ENCODE data around the gene NKD1.
"Not testable (repeated sequence)": the region's sequence is repeated elsewhere in the genome, so short reads cannot be mapped to it uniquely, and the experiment has no call there.

NKD1 gene, protein sequence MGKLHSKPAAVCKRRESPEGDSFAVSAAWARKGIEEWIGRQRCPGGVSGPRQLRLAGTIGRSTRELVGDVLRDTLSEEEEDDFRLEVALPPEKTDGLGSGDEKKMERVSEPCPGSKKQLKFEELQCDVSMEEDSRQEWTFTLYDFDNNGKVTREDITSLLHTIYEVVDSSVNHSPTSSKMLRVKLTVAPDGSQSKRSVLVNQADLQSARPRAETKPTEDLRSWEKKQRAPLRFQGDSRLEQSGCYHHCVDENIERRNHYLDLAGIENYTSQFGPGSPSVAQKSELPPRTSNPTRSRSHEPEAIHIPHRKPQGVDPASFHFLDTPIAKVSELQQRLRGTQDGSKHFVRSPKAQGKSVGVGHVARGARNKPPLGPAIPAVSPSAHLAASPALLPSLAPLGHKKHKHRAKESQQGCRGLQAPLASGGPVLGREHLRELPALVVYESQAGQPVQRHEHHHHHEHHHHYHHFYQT

DNA sequence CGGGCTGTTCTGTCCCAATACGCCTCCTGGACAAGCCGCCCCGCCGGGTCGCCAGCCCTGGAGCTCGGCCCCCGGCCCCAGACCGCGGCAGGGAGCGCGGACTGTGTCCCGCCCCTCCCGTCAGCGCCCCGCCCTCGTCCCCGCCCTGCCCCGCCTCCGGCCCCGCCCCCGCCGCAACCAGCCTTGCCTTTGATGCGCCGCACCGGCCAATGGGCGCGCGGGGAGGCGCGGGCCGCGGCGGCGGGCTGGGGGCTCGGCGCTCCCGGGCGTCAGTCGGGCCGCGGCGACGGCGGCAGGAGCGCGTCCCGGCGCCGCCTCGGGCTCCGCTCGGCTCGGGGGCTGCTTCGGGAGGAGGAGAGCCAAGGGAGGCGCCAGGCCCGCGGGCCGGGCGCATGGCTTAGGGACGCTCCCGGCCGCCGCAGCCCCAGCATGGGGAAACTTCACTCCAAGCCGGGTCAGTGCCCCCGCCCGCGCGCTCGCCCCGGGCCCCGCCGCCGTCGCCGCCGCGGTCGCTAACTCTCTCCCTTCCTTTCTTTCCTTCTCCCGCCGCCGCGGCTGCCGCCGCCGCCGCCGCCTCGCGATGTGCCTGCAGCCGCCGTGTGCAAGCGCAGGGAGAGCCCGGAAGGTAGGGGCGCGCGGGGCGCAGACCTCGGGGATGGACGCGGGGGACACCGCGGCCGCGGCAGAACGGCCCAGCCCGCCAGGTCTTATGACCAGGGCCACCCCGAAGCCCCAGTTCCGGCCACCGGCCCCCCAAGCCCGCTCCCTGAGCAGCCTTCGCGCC lies at the start of gene NKD1:
Gene NKD1 (plus strand): TSS at position 272 of the 784 bp plus-strand sequence. CDS start 158 bp downstream, at position 430.
- peak; percentile 58 to 61 (median 60) for DNase-seq (ENCODE audit: low read depth in 3 of 3)

GRCh38 chr16:50498431-50499155 lies 49.6 kb upstream of the NKD1 start:
- DNase-seq (ENCODE audit: low read depth in 3 of 3): no peak

DNA sequence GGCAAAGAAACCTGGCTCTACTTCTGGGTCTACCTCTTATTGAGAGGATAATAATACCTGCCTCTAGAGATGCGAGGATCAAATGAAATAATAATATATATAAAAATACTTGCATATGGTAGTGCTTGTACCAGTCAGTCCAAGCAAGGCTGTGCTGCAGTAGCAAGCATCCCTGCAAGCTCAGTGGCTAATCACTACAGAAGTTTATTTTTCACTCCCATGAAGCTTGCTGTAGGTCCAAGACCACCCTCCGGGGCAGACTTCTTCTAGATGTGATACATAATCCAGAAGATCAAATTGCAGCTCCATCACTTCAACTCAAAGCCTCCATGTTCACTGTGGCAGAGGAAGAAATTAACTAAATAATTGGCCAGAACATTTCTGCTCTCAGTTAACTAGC lies 48.9 kb upstream of the NKD1 start:
- DNase-seq (ENCODE audit: low read depth in 3 of 3): no peak

GRCh38 chr16:50500171-50500874 lies 47.9 kb upstream of the NKD1 start:
- no peak for DNase-seq (ENCODE audit: low read depth in 3 of 3)

GRCh38 chr16:50501251-50501650 lies 46.9 kb upstream of the NKD1 start:
- no peak for DNase-seq (ENCODE audit: low read depth in 3 of 3)

DNA sequence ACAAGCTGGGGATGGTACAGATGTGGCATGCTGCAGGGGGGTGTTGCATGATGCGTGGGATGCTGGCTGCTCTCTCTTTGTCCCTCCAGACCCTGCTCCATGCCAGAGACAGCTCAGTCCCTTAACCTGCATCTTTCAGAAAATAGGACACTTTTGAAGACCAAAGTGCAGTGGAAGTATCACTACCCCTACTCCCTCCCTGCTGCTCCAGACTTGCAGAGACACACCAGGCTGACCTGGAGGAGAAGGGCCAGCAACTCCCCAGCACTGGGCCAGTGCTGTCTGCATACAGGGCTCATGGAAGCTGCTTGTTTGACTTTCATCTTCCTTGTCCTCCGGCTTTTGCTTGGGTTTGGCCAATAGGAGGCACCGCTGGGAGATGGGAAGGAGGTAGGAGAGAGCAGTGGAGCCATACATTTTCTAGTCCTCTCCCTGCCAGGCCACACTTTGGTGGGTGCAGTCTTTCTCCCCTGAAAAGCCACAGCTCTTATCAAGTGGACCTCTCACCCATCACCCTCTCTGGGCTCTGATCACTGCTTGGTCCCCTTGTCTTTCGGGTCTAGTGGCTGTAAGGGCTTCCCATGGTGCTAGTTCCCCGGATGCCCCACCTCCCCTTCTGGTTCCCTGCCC lies 46.1 kb upstream of the NKD1 start:
- DNase-seq (ENCODE audit: low read depth in 3 of 3): no peak

DNA sequence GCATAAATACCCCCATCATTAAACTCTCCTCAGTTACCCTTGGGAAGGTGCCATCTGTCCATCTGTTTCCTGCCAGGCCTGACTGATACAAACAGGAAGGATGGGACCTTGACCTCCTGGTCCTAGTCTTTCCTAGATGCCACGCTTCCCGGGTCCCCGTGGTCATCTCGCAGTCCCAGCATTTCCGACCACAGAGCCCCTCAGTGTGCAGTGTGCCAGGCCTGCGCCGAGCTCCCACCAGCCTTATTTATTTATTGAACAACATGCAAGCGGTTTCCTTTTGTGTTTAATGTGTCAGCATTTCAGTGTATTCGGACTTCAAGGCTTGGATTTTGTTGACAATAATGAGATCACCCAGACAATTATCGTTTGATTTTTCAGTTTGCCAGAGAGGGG lies 45.6 kb upstream of the NKD1 start:
- DNase-seq (ENCODE audit: low read depth in 3 of 3): no peak

DNA sequence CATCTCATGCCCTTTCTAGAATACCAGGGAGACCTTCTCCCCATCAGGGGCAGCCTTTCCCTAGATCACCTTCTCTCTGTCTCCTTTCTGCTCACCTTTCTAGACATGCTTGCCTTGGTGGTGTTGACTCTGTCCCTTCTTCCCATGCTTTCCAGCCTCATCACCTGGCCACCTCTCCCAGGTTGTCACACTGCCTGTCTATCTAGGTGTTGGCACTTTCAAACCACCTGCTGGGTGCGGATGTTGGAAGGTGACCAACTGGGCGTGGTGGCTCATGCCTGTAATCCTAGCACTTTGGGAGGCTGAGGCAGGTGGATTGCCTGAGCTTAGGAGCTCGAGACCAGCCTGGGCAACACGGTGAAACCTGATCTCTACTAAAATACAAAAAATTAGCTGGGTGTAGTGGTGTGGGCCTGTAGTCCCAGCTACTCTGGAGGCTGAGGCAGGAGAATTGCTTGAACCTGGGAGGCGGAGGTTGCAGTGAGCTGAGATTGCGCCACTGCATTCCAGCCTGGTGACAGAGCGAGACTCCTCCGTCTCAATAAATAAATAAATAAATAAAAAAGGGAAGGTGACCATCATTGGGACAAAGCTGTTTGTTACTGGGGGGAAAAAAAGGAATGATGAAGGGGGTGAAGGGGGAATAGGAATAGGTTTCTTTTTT lies 44.2 kb upstream of the NKD1 start:
- not testable (repeated sequence) for DNase-seq (ENCODE audit: low read depth in 3 of 3)

DNA sequence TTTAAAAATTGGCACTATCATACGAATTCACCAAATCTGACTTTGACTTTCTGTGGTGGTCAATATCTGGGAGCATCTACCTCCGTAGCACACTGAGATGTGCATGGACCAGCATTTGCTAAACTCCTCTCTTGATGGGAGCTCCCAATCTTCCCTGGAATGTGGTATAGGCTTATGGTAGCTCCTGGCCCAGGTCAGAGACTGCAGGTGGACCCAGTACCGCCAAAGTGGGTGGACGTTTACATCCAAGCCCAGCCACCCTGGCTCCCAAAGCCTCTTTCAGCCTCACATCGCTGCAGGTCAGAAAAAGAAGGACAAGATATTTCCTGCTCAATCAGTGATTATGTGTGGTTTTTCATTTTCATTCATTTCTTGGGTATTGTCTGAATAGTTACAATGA lies 43.1 kb upstream of the NKD1 start:
- DNase-seq (ENCODE audit: low read depth in 3 of 3): no peak

DNA sequence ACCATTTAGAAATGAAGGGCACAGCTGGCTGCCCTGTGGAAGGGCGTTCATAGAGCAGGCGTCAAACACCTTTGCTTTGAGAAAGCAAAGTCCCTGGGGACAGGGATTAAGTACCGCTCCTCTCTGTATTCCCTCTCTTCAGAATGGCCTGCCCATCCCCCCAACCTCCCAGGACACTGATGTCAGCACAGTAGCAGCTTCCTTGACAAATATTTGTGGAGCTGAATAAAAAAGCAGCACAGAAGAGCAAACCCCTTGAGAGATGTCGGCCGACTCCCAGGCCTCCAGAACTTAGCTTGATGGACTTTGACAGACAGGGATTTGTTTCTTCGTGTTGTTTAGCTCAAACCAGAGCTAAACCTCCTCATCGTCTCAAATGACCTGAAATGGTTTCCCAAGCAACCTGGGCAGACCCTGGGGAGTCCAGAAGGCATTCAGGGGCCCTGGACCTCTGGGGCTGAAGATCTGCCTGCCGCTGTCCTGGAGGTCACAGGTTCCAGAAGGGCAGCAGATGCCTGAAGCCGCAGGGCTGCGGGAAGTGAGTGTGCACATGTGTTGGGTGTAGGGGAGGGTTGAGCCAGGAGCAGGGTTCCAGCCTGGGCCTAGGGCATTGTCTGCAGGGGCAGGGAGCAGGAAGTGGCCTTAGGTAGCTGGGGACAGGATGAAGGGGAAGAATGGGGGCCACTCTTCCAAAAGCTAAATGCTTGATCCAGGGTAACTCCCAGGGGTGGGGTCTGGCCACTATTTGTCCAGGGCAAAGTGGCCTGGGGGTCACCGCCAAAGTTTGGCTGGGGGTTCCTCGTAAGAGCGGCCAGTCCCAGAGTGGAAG lies 42.3 kb upstream of the NKD1 start:
- DNase-seq (ENCODE audit: low read depth in 3 of 3): no peak

- DNase-seq (ENCODE audit: low read depth in 3 of 3): no peak
These were observed 41.7 kb upstream of the NKD1 start for GRCh38 chr16:50506543-50506937.

DNA sequence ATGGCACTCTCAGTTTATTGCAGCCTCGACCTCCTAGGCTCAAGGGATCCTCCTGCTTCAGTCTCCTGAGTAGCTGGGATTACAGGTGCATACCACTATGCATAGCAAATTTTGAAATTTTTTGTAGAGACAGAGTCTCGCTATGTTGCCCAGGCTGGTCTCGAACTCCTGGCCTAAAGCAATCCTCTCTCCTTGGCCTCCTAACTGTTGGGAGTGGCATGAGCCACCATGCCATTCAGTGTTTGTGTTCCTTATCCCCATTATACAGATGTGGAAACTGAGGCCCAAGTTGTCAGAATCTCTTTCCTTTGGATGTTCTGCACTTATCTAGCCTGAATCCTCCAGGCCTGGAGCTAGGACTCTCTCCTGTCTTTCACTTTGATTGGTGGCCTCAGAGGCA lies 40.8 kb upstream of the NKD1 start:
- no peak for DNase-seq (ENCODE audit: low read depth in 3 of 3)

DNA sequence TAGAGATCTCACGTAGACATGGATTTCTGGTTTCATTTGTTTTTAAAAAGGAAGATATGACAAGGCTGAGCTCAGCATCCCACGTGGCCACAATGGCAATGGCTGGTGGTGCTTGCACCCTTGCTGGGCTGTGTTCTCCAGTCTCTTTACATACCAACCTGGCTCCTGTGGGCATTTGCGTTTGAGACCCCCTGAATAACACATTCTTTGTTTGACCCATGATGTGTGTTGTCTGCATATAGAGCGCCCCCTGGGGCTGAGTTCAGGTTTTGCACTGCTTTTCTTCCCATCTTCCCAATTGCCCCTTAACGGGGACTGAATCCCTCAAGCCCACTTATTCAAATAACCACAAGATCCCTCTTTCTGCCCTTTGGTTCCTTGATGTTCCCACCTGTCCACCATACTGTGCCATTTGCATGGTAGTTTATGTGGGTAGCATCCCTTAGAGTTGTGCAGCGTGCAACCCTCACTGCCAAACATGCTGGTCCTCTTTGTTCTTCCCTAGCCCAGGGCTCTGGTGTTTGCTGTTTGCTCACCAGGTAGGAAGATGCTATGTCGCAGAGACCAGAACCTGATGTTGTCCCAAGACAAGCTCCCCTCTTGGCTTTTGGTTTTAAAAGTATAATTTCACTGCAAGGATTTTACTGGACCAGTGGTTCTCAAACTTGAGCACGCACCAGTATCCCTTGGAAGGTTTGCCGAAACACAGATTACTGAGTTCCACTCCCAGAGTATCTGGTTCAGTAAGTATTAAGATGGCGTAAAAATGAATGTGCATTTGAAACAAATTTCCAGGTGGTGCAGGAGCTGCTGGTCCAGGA lies 38.5 kb upstream of the NKD1 start:
- peak in 2 of 3 experiments; percentile 10 to 13 for DNase-seq (ENCODE audit: low read depth in 3 of 3)

GRCh38 chr16:50515218-50515617 lies 33.0 kb upstream of the NKD1 start:
- DNase-seq (ENCODE audit: low read depth in 3 of 3): no peak

GRCh38 chr16:50516401-50516800 lies 31.8 kb upstream of the NKD1 start:
- no peak for DNase-seq (ENCODE audit: low read depth in 3 of 3)

- DNase-seq (ENCODE audit: low read depth in 3 of 3): no peak
These were observed 31.3 kb upstream of the NKD1 start for GRCh38 chr16:50516890-50517289.

- DNase-seq (ENCODE audit: low read depth in 3 of 3): no peak
These were observed 30.5 kb upstream of the NKD1 start for GRCh38 chr16:50517450-50518252.

GRCh38 chr16:50519001-50519400 lies 29.2 kb upstream of the NKD1 start:
- no peak for DNase-seq (ENCODE audit: low read depth in 3 of 3)

All from stimulated activated CD4-positive, alpha-beta T cell treated with anti-CD3 and anti-CD28 coated beads, TNF-alpha, amount 100 ng/mL, for 4 hours (primary cell).